ENCODE data around the gene SLC45A1. TPM values are rescaled to one million over a fixed set of nuclear protein-coding genes. Genes with fewer than 3 reads are reported as not detected.

Gene SLC45A1
- total and polyA plus RNA-seq, 2 of the 4 experiments (the other 2 are of a cell fraction), result 0.72 to 3.9 TPM

DNA sequence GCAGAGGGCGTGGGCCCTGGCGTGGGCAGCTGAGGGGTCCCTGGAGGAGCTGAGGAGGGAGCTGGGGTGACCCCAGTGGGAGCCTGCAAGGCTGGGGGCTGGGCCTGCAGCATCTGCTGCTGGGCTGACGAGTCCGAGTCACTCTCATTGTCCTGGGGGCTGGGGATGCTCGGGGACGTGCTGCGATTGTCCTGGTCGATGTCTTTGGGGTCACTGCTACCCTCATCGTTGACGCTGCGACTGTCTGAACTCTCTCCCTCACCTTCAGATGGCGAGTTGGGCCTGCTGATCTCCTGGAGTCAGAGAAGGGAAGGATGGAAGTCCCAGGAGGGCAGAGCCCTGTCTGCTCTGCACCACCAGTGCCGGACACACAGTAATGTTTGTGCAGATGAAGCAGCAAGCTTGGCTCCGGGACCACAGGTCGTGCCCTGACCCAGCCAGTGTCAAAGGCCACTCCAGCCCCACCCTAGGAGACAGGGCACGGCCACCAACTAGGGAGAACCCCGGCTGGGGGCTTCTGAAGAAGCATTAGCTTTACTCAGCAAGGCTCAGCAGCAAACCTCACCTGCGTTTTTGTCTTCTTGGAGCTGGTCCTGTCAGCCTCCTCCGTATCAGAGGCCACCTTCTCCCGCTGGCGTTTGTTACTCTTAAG lies 43.4 kb downstream of the SLC45A1 start:
- Histone ChIP-seq H4K8ac (ENCODE audit: low read depth in 2 of 2, low read length in 2 of 2) (no peak overlapping the region), H3K4me2 (ENCODE audit: low read depth, low read length) (no peak overlapping the region), H3K56ac (ENCODE audit: extremely low read depth, insufficient read depth, low read length) (no peak overlapping the region), H2AK5ac (ENCODE audit: low read depth, low read length) (no peak overlapping the region), H3K9me1 (ENCODE audit: insufficient read depth, low read length) (peaks cover 16% of the 10 kb centered on the region), H4K91ac (ENCODE audit: insufficient read depth, low read depth, low read length) (no peak overlapping the region), H2AK9ac (replicated peaks; ENCODE audit: low read depth, low read length, poor library complexity) (no peak overlapping the region), H2BK5ac (ENCODE audit: low read depth, low read length, poor library complexity, severe bottlenecking) (no peak overlapping the region), H3K4me1 (ENCODE audit: control insufficient read depth, insufficient read depth, low read length) (peaks cover 10% of the 10 kb centered on the region; the same call in 1 of the 2 replicates), H3K18ac (ENCODE audit: low read depth, low read length) (no peak overlapping the region), H3K79me1 (ENCODE audit: low read depth in 1 of 2, low read length in 2 of 2) (peaks cover 51 to 75% of the 10 kb centered on the region in 2 experiments), H3K4ac (ENCODE audit: low read depth, low read length) (no peak overlapping the region), H2AFZ (replicated peaks; ENCODE audit: low read length, poor library complexity) (no peak overlapping the region), H3K27me3 (ENCODE audit: control insufficient read depth, insufficient read depth, low read length) (no peaks in the 10 kb centered on the region), H2BK120ac (ENCODE audit: low read depth, low read length) (no peak overlapping the region), H3K9me3 (ENCODE audit: control insufficient read depth, insufficient read depth, low read length) (no peaks in the 10 kb centered on the region), H3K14ac (replicated peaks; ENCODE audit: low read depth, low read length) (no peak overlapping the region), H4K20me1 (ENCODE audit: insufficient read depth, low read length) (peaks cover 62% of the 10 kb centered on the region), H3K36me3 (ENCODE audit: control insufficient read depth, insufficient read depth, low read length) (peaks cover 95% of the 10 kb centered on the region), H4K5ac (ENCODE audit: low read depth, low read length) (no peak overlapping the region), H2BK20ac (ENCODE audit: low read depth, low read length) (no peak overlapping the region), H3K27ac (ENCODE audit: insufficient read depth, low read length) (no peak overlapping the region), H3K9ac (ENCODE audit: low read depth, low read length) (no peak overlapping the region), H3K4me3 (ENCODE audit: insufficient read depth, low read depth, low read length) (no peak overlapping the region), H2BK15ac (ENCODE audit: low read depth, low read length) (no peak overlapping the region), H3K23ac (ENCODE audit: low read depth, low read length) (no peak overlapping the region)
- ATAC-seq (ENCODE audit: low read depth), result no peak
- in situ Hi-C loops (cut with MboI; ENCODE audit: low sequenced_read_pairs), result no loop called here
- CTCF ChIA-PET, result no interaction called here
- dilution Hi-C loops (cut with HindIII; ENCODE audit: low sequenced_read_pairs, unreplicated experiment), result no loop called here
- TF ChIP-seq BHLHE40 (IDR thresholded peaks at IDR 0.05; ENCODE audit: low read depth, low read length) (no peak), CHD1 (IDR thresholded peaks at IDR 0.05; ENCODE audit: low read depth, low read length) (no peak), RFX5 (IDR thresholded peaks at IDR 0.05; ENCODE audit: low read depth, low read length) (no peak), MXI1 (IDR thresholded peaks at IDR 0.05; ENCODE audit: borderline replicate concordance, low read depth, low read length) (no peak), SMC3 (IDR thresholded peaks at IDR 0.05; ENCODE audit: low read depth, low read length) (no peak), NFE2L2 (IDR thresholded peaks at IDR 0.05; ENCODE audit: low read depth, low read length) (no peak), RAD21 (IDR thresholded peaks at IDR 0.05; ENCODE audit: low read length) (no peak), POLR2A (IDR thresholded peaks at IDR 0.05; ENCODE audit: low read depth, low read length) (no peak), FOS (IDR thresholded peaks at IDR 0.05; ENCODE audit: low read depth, low read length) (no peak), MAFK (IDR thresholded peaks at IDR 0.05; ENCODE audit: low read depth, low read length) (no peak), MAZ (IDR thresholded peaks at IDR 0.05; ENCODE audit: borderline replicate concordance, low read depth, low read length) (no peak), RCOR1 (IDR thresholded peaks at IDR 0.05; ENCODE audit: insufficient replicate concordance, low read length) (no peak), CEBPB (IDR thresholded peaks at IDR 0.05; ENCODE audit: low read depth, low read length) (no peak)
- TF ChIP-seq, protein P1, sequence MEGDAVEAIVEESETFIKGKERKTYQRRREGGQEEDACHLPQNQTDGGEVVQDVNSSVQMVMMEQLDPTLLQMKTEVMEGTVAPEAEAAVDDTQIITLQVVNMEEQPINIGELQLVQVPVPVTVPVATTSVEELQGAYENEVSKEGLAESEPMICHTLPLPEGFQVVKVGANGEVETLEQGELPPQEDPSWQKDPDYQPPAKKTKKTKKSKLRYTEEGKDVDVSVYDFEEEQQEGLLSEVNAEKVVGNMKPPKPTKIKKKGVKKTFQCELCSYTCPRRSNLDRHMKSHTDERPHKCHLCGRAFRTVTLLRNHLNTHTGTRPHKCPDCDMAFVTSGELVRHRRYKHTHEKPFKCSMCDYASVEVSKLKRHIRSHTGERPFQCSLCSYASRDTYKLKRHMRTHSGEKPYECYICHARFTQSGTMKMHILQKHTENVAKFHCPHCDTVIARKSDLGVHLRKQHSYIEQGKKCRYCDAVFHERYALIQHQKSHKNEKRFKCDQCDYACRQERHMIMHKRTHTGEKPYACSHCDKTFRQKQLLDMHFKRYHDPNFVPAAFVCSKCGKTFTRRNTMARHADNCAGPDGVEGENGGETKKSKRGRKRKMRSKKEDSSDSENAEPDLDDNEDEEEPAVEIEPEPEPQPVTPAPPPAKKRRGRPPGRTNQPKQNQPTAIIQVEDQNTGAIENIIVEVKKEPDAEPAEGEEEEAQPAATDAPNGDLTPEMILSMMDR (conservative IDR thresholded peaks at IDR 0.05; ENCODE audit: low read depth, low read length), result no peak
- TF ChIP-seq, protein P2, sequence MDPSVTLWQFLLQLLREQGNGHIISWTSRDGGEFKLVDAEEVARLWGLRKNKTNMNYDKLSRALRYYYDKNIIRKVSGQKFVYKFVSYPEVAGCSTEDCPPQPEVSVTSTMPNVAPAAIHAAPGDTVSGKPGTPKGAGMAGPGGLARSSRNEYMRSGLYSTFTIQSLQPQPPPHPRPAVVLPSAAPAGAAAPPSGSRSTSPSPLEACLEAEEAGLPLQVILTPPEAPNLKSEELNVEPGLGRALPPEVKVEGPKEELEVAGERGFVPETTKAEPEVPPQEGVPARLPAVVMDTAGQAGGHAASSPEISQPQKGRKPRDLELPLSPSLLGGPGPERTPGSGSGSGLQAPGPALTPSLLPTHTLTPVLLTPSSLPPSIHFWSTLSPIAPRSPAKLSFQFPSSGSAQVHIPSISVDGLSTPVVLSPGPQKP (IDR thresholded peaks at IDR 0.05; ENCODE audit: borderline replicate concordance, low read depth, low read length), result no peak
- TF ChIP-seq, protein P3, sequence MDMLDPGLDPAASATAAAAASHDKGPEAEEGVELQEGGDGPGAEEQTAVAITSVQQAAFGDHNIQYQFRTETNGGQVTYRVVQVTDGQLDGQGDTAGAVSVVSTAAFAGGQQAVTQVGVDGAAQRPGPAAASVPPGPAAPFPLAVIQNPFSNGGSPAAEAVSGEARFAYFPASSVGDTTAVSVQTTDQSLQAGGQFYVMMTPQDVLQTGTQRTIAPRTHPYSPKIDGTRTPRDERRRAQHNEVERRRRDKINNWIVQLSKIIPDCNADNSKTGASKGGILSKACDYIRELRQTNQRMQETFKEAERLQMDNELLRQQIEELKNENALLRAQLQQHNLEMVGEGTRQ (IDR thresholded peaks at IDR 0.05; ENCODE audit: low read depth, low read length), result no peak
- WGBS, 2 experiments (ENCODE audit: extremely low coverage in 2 of 2, insufficient read length in 1 of 2), result 73% methylated on average over 3 of the region's 21 CpGs; no CpG with 5 or more reads in 1 of the 2 experiments
- intact Hi-C loops (cut with micrococcal nuclease), result no loop called here
- no TSS peak for BruUV-seq (replicated peaks)
- DNase-seq, result no peak
- POLR2A ChIA-PET (ENCODE audit: unreplicated experiment), result no interaction called here

Data from IMR-90 (cell line).